HCEC 1CT (cell line): ENCODE data around the gene VPS41.
"Not testable (repeated sequence)": the region's sequence is repeated elsewhere in the genome, so short reads cannot be mapped to it uniquely, and the experiment has no call there.

Experiments used
- DNase-seq: peaks from one replicate; pipeline ENCODE4 v3.0.0-alpha.2; 2017

Gene VPS41

DNA sequence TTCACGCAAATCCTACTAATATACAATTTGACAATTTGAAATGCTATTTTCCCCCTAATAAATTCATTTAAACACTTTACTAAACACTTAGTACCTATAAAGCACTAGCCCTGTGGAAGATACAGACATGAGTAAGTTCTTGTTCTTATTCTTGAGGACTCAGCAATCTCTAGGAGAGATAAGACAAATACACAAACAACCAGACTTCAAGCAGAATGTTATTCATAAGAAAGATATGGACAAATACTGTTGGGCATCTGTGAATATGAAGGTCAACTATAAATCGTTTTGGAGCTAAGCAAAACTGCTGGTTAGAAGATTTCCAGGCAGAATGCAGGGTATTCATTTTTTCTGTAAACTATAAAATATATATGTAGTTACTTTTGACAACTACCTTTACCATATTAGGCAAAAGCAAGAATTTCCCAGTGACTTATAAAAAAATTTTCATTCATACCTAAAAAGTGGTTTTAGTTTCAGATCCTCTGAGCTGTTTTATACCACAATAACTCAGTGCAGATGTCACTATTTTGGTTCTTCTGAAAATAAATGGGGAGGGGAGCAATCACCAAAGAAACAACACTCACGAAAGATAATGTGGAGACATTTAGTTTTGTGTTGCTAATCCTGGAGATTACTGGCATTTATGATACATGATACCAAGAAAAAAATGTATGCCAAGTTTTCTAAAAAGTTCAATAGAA lies 3.8 kb downstream of the VPS41 start:
- DNase-seq: no peak

DNA sequence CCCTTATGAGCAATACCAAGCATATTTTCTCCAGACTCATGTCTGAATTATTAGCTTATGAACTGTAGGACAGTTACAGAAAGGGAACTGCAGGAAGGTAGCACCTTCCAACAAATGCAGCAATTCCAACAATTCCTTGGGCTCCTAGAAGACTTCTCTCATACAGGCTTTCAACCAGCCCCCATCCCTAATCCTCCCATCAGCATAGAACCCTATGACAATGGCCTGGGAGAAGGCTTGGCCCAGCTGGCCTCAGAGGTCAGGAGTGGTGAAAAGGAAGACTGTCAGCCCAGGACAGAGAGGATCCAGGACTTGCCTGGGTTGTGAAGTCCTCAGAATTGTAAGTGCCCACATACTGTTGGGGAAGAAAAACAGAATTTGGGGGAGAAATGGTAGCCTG lies 5.9 kb downstream of the VPS41 start:
- DNase-seq: no peak

DNA sequence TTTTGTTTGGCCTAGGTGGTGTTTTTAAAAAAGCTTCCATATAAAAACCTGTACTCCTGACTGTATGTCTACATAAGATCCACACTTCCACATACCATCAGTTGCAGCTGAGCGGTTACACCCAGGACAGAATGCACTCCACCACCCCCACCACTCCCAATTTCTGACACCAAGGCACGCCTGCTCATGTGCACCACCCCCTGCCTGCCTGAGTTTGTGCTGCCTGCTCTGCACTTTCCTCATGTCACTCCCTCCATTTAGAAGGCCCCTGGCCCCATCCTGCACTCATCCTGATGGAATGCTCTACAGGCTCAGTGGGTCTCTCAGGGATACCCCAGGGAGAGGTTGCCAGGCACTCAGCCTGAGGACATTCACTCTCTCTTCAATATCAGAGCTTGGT lies 6.5 kb downstream of the VPS41 start:
- no peak for DNase-seq

DNA sequence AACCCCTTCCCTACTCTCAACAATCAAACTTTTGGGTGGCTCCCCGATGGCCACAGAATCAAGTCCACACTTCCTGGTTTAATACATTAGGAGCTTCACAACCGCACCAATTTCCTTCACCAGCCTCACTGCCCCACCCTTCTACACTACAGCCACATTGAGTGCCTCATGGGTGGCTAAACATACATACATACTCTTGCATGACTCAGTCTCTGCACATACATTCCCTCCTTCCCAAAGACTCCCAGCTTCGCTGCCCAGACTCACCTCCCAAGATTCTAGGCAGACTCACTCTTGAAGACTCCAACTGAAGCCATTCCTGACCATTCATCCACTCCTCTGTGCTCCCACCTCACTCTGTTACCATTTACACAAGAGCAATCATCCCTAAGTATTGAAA lies 15.9 kb downstream of the VPS41 start:
- peak; percentile 50 for DNase-seq

DNA sequence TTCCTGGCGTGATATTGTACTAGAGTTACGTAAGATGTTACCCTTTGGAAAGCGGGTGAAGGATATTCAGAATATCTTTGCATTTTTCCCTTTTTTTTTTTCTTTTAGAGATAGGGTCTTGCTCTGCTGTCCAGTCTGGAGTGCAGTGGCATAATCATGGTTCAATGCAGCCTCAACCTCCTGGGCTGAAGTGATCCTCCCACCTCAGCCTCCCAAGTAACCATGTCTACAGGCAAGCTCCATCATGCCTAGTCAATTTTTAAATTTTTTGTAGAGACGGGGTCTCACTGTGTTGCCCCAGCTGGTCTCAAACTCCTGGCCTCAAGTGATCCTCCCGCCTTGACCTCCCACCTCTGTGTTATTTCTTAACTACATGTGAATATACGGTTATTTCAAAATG lies 18.4 kb downstream of the VPS41 start:
- no peak for DNase-seq

DNA sequence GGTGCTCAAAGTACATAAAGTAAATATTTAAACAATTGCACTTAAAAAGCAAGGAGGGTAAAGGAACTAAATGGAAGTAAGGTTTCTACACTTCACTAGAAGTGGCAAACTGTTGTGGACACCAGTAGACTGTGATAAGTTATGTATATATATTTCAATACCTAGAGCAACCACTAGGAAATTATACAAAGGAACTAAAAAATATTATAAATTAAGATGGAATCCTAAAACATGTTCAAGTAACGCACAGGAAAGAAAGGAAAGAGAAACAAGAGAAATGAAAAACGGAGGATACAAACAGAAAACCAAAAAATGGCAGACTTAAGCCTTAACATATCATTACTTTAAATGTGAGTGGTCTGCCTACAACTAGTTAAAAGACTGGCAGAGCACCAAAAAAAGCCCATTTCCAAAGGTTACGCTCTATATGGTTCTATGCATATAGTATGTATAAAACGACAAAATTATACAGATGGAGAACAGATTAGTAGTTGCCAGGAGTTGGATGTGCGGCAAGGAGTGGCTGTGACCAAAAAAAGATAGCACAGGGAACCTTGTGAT lies 19.0 kb downstream of the VPS41 start:
- no peak for DNase-seq

DNA sequence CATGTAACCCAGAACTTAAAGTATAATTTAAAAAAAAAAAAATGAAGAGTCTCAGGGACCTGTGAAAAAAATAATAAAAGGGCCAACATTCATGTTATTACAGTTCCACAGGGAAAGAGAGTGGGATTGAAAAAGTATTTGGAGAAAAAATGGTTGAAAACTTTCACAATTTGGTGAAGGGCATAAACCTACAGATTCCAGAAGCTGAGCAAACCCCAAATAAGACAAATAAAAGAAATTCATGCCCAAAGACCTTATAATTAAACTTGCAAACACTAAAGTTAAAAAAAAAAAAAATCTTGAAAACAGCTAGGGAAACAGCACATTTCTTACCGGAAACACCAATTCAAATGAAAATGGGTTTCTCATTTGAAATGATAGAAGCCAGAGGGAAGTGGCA lies 19.9 kb downstream of the VPS41 start:
- DNase-seq: no peak

DNA sequence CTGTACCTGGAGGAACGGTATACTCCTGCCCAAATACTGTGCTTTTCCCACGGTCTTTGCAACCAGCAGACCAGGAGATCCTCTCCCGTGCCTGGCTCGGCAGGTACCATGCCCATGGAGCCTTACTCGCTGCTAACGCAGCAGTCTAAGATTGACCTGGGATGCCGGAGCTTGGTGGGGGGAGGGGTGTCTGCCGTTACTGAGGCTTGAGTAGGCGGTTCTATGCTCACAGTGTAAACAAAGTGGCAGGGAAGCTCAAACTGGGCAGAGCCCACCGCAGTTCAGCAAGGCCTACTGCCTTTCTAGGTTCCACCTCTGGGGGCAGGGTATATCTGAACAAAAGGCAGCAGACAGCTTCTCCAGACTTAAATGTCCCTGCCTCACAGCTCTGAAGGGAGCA lies 22.7 kb downstream of the VPS41 start:
- no peak for DNase-seq

DNA sequence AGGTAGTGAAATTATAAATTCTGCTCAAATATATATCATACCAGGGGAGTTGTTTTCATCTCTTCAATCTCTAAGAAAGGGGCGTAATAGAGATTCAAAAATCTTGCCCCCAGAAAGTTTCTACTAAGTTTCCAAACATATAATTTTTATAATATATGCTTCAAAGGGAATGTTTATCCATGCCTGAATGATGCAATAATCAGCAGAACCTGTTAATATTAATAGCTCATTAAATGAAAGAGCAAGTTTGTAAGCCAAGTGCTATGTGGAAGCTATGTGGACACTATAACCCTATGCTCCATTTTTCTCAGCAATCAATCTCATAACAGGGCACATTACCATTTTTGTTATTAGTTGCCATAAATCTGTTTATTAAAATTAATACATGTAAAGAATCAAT lies 25.3 kb downstream of the VPS41 start:
- DNase-seq: no peak

DNA sequence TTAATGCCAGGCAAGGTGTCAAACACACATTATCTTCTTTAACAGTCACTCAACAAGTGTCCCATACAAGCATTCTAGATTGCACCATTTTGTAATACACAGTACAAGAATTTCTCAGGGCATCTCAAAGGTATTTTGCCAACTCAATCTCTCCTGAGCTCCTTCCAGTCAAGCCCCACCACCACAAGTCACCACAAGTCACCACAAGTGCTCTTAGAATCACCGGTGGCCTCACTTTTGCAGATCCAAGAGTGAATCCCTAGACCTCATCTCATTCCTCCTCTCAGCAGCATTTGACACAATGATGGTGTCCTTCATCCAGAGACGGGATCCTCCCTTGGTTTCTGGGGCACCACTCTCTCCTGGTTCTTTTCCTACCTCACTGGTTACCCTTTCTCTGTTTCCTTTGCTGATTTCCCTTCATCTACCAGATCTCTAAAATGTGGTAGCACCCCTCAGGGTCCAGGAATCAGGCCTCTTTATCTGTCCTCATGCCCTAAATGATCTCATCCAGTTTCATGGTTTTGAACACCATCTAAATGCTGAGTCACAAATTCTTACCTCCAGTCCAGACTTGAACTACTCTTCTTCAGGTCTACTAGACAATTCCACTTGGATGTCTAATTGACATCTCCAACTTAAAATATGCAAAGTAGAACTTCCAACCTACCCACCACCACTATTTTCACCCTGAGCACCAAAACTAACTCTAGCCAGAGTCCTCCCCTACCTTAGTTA lies 26.9 kb downstream of the VPS41 start:
- DNase-seq: no peak

DNA sequence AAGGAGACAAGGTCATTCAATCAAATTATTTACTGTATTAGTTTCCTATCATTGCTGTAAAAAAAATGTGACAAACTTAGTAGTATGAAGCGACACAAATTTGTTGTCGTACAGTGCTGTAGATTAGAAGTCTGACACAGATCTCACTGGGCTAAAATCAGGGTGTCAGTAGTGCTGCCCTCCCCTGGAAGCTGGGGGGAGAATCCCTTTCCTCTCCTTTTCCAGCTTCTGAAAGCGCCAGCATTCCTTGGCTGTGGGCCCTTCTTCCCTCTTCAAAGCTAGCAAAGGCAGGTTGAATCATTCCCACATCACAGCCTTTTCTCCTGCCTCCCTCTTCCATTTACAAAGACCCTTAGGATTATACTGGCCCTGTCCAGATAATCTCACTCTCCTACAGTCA lies 28.0 kb downstream of the VPS41 start:
- no peak for DNase-seq

DNA sequence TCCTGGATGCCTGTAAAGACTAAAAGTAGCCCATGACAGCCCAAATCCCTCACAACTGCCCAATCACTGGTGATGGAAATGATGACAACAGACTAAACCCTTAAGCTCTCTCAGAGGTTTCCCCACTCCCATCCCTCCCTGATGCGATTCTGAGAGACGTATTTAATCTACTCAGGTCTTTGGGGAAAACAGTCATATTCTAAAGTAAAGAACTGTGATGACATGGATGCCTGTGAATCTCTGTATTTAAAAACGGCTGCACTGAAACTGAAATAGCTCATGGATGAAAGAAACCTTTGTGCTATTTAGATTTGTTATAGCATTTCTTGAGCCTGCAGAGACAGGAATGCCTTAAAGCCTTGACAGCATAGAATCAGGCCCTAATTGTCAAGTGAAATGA lies 28.5 kb downstream of the VPS41 start:
- DNase-seq: no peak

DNA sequence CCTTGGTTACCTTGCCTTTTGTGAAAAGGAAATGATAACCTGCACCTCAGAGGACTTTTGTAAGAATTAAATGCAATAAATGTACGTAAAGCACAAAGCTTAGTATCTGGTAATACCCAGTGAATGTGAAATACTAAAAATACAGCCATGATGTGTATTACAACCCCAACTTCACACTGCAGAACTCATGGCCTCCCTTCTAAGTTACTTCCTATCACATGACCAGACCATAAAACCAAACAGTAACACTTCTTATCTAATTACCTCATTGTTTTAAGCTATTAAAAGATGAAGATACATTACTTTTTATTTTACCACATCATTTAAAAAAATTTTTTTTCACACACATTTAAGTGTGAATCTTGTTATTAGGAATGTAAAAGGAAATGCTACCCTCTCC lies 29.0 kb downstream of the VPS41 start:
- no peak for DNase-seq

DNA sequence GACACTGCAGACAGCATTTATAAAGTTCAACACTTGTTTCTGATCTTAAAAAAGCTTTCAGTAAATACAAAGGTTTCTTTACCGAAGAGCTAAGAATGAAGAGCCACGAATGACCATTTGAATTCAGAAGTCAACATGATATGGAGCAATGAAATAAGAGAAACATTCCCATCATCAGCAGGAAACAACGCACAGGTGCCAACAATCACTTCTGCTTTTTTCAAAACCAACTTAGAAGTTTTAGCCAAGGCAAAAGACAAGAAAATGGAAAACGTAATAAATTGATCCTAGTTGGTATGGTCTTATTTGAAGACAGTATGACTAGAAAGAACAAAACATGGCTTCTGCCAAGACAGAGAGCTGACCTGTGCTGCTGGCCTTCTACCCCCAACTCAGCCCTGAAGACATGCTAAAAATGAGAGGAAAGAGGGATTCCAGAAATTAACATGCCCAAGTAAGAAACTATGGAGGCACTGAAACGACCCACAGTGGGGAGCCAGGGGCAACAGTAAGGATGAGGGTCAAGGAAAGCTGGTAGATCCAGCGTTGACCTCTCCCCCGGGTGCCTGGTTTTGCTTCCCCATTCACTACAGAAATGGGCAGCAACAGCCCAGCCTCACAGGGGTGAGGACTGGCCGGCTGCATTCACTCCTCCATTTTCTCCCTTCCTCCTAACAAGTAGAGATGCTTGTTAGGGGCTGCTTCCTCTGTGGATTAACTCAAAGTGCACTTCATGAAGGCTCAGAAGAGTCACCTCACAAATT lies 30.1 kb downstream of the VPS41 start:
- no peak for DNase-seq

DNA sequence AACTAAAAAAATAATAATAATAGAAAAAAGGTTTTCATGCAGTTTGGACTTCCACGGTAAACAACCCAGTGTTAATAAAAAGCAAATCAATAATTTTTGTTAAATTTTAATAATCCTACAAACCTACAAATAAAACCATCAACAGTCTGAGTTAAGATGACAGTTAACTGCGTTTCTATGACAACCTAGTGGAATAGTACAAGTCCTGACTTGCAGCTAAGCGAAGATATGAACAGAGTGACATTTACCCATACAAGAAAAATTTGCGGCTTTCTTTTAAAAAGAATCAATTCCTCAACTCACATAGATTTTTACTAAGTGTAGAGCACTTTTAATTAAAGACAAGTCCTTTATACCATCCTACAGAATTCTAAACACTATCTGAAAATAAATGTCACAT lies 35.6 kb downstream of the VPS41 start:
- DNase-seq: no peak

DNA sequence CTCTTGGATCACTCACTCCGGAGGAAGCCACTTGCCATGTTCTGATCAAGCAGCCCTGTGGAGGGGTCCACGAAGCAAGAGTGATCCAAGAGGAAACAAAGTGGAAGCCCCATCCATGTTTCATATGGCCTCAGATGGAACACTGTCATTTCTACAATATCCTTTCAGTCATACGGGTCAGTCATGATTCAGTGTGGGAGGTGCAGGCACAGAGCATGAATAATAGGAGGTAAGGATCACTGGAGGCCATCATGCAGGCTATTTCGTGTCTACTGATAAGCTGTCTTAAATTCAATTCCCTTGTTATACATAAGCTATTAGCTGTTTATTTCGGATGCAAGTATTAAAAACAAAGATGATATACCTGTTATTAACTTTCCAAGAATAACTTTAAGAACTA lies 36.8 kb downstream of the VPS41 start:
- DNase-seq: no peak

DNA sequence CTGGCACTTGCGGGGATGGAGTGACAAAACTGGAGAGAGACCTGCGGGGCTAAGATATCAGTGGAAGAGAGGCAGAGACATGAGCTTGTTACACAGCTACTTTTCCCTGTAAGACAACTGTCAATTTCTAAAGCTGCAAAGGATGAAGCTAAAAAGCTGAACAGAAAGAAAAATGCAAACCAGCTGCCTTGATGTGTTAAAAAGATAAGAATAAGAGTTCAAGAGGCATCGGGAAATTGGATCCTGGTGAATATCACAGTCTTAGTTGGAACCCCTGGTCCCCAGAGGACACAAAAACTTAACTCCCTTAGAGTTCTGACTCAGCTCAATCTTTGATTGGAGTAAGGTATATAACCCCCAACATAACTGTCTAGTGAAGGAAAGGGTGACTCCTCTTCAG lies 38.8 kb downstream of the VPS41 start:
- no peak for DNase-seq

DNA sequence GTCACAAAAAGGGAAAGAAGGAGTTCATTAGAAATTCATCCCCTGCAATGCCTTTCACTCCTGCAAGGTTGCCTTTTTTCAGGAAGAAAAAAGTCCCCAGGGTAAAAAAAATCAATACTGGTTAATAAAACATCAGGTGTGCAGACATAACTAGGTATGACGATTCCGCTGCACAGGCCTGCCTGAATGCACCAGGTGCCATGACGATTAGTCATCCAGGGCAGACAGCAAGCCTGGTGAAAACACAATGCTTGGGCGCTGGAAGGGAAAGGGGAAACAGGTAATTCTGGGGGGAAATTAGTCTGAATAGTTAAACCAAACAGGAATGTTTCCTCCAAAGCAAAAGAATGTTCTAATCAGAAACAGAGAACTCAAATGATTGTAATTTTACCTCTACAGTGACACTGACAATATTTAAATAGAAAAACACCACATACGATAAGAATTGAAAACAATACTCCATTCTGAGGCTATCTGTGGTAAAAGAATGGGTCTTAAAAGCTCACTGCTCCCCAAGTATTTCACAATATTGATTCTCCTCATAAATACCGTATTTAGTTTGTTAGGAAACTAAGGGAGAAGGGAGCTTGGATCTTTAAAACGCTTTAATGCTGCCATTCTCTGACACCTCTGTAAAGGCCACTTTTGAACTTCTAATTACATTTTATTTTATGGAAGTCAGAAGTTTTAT lies 45.2 kb downstream of the VPS41 start:
- no peak for DNase-seq

DNA sequence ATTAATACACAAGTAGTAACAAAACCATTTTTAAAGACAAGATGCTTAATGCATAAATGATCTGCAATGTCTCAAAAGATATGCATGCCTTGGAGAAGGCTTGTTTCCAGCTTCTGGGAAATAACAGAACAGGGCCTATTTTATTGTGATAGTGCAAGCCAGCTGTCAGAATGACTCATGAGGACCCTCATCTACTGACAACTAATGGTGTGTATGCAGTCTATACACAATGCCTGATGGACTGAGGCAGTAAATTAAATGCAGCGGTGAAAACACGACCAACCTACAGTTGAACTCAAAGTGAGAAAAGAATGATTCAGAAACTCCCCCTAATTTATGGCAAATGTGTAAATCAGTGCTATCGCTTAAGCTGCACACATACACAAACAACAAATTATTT lies 46.3 kb downstream of the VPS41 start:
- no peak for DNase-seq

DNA sequence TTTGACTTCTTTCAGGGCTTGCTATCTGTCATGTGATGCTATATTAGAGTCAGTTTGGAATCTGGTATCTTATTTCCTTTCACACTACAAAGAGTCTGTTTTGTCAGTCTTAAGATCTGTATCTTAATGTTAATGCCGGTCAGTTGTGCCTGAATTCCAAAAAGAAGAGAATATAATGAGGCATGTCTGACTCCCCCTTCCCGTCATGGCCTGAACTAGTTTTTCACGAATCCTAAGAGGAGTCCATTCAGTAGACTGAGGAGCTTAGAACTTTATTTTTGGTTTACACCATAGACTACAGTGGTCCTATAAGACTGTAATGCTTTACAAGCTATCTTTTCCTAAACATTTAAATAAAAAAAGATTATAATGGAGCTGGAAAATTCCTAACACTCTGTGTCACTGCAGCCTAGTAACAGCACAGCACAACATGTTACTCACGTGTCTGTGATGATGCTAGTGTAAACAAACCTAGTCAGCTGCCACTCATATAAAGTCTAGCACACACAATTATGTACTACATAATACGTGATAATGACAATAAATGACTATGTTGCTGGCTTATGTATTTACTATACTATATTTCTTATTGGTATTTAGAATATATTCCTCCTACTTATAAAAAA lies 50.6 kb downstream of the VPS41 start:
- DNase-seq: peak; percentile 53

DNA sequence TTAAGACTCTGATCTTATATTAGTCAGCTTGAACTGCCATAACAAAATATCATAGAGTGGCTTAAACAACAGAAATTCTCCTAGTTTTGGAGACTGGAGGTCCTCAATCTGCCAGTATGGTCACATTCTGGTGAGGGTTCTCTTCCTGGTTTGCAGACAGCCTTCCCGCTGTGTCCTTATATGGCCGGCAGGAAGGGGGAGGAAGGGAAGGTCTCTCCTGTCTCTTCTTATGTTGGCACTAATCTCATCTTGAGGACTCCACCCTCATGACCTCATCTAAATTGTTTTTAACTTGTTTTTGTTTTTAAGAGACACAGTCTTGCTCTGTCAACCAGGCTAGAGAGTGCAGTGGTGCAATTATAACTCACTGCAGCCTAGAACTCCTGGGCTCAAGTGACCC lies 53.1 kb downstream of the VPS41 start:
- no peak for DNase-seq

DNA sequence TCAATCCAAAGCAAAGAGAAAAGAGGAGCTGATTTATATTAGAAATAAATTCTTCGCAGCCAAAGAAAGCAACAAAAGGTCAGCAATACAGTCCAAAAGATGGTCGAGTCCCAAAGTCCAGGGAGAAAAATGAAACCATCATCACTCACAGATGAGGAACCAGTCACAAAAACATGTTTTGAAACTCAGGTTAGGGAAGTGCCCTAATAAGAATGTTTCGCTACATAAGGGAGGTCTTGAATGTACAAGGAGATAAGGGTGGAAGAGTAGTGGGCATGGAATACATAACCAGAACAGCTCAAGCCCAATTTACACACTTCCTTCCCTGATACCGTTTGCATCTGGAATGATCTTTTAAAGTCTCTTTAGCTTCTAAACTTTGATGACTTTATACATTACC lies 53.6 kb downstream of the VPS41 start:
- no peak for DNase-seq

DNA sequence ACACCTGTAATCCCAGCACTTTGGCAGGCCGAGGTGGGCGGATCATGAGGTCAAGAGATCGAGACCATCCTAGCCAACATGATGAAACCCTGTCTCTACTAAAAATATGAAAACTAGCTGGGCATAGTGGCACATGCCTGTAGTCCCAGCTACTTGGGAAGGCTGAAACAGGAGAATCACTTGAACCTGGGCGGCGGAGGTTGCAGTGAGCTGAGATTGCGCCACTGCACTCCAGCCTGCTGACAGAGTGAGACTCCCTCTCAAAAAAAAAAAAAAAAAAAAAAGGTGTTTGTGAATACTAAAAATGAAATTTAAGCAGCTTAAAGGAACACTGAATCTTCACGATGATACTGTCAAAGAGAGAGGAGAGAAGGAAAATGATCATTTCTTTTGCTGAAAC lies 54.0 kb downstream of the VPS41 start:
- DNase-seq: not testable (repeated sequence)
